Thoracic aorta (tissue), 2 donors: ENCODE results near the gene NR2C2AP. TPM values are rescaled to one million over a fixed set of nuclear protein-coding genes. Genes with fewer than 3 reads are reported as not detected.

ENCODE experiments used
- ATAC-seq: fragments of 150-250 bp; one replicate; pipeline ENCODE4 v1.8.0; 2017; ENCODE audit warnings: low read depth; ENCODE audit not compliant: insufficient number of reproducible peaks, low FRiP score
- DNase-seq: peaks from one replicate; pipeline ENCODE4 v3.0.0-alpha.2; 2020; ENCODE audit warnings: low spot score
- H3K27ac ChIP-seq, 2 donors: fragments of 200-600 bp; sonication (generic); 1 replicate in 1 of 2; 2 replicates in 1 of 2; pipeline ENCODE4 v1.5.1; 2016; ENCODE audit warnings: mild to moderate bottlenecking in 2 of 2, moderate library complexity in 2 of 2
- H3K27me3 ChIP-seq: fragments of 200-600 bp; sonication (generic); replicated peaks from 2 replicates; pipeline ENCODE4 v1.6.0; 2016; ENCODE audit warnings: mild to moderate bottlenecking; ENCODE audit not compliant: insufficient read depth
- H3K36me3 ChIP-seq: fragments of 200-600 bp; sonication (generic); one replicate; pipeline ENCODE4 v1.5.1; 2016
- H3K4me1 ChIP-seq, 2 donors: fragments of 200-600 bp; sonication (generic); 1 replicate in 1 of 2; 2 replicates in 1 of 2; pipeline versions ENCODE4 v1.5.1 to v1.6.0; 2016; ENCODE audit warnings: low read depth in 2 of 2, mild to moderate bottlenecking in 1 of 2; ENCODE audit not compliant: control insufficient read depth in 1 of 2
- H3K4me3 ChIP-seq: fragments of 200-600 bp; sonication (generic); 2 replicates; pipeline ENCODE4 v1.5.1; 2016; ENCODE audit warnings: mild to moderate bottlenecking
- H3K9me3 ChIP-seq: fragments of 200-600 bp; sonication (generic); 2 replicates; pipeline ENCODE4 v1.5.1; 2016
- total RNA-seq, 2 donors: library from RNA; depleted of rRNA; stranded (reverse); fragments of >200 nt; gene quantifications; one replicate each; pipeline versions ENCODE4 v1.1.0 to v1.2.3, GENCODE V29; 2016
- TF ChIP-seq, protein P1 (sequence below): fragments of 200-600 bp; sonication (generic); IDR thresholded peaks from one replicate; pipeline ENCODE4 v1.5.1; 2019; ENCODE audit warnings: antibody characterized with exemption

Gene NR2C2AP
- total RNA-seq, 2 donors from 2014 or later = 6.5 to 17.9 TPM

DNA sequence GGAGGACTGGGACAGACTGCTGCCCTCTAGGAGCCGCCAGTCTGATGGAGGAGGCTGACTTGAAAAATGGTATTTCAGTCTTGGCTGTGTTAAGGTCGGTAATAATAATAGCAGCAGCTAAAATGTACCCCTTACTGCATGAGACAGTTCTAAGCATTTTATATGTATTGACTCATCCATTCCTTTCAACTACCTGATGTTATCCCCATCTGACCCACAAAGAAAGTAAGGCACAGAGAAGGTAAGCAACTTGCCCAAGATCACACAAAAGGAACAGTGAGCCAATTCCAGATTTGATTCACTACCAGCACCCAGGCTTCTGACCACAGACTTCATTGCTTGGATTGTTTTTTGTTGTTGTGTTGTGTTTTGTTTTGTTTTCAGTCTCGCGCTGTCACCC is 12.6 kb upstream of the NR2C2AP start:
- no peaks in the 10 kb centered on the region for H3K9me3 ChIP-seq
- no peak overlapping the region for H3K4me3 ChIP-seq
- no peaks in the 10 kb centered on the region for H3K4me1 ChIP-seq
- H3K27ac ChIP-seq = no peak overlapping the region
- H3K27me3 ChIP-seq = peaks cover 5% of the 10 kb centered on the region
- ATAC-seq = no peak
- no peaks in the 10 kb centered on the region for H3K36me3 ChIP-seq
- TF ChIP-seq, protein P1, sequence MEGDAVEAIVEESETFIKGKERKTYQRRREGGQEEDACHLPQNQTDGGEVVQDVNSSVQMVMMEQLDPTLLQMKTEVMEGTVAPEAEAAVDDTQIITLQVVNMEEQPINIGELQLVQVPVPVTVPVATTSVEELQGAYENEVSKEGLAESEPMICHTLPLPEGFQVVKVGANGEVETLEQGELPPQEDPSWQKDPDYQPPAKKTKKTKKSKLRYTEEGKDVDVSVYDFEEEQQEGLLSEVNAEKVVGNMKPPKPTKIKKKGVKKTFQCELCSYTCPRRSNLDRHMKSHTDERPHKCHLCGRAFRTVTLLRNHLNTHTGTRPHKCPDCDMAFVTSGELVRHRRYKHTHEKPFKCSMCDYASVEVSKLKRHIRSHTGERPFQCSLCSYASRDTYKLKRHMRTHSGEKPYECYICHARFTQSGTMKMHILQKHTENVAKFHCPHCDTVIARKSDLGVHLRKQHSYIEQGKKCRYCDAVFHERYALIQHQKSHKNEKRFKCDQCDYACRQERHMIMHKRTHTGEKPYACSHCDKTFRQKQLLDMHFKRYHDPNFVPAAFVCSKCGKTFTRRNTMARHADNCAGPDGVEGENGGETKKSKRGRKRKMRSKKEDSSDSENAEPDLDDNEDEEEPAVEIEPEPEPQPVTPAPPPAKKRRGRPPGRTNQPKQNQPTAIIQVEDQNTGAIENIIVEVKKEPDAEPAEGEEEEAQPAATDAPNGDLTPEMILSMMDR = no peak
- DNase-seq = no peak

DNA sequence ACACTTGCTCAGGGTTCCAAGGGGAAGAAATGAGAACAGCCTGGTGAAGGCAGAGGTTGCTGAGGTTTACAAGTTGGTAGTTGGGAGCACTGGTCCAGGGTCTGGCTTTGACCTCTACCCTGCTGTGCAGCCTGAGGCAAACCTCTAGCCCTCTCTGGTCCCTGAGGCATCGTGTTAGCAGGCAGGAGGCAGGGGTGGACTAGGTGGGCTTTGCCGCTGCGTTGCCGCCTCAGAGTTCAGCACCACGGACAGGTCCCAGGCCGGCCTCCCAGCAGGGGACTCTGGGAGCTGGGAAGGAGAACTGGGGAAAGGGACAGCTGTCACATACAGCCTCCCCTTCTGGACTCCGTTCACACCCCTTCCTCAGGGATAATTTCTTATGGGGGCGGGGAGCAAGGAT is 11.7 kb upstream of the NR2C2AP start:
- H3K4me3 ChIP-seq = no peak overlapping the region

DNA sequence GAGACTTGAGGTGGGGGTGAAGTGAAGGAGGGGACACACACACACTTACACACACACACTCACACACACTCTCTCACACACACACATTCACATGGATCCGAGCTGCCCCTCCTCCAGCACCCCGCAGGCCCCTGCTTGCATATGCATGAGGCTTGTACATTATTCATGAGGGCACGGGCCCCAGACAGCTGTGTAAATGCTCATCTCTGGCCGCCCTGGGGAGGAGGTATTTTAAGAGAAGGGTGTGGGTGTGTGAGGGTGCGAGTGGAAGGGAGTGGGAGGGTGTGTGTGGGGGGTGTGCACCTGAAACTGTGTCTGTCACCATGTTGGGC is 10.9 kb upstream of the NR2C2AP start:
- Histone ChIP-seq H3K4me3 (no peak overlapping the region), H3K27me3 (peaks cover 5% of the 10 kb centered on the region), H3K4me1 (no peaks in the 10 kb centered on the region), H3K36me3 (no peaks in the 10 kb centered on the region), H3K27ac (no peak overlapping the region), H3K9me3 (no peaks in the 10 kb centered on the region)
- TF ChIP-seq, protein P1 = no peak
- DNase-seq (no peak), ATAC-seq (no peak)

More for the DNA sequence above, 11.7 kb upstream of the NR2C2AP start:
- Histone ChIP-seq H3K9me3 (no peaks in the 10 kb centered on the region), H3K27ac (no peak overlapping the region), H3K27me3 (peaks cover 5% of the 10 kb centered on the region), H3K4me1 (no peaks in the 10 kb centered on the region), H3K36me3 (no peaks in the 10 kb centered on the region)
- ATAC-seq (no peak), DNase-seq (no peak)
- TF ChIP-seq, protein P1 = no peak

DNA sequence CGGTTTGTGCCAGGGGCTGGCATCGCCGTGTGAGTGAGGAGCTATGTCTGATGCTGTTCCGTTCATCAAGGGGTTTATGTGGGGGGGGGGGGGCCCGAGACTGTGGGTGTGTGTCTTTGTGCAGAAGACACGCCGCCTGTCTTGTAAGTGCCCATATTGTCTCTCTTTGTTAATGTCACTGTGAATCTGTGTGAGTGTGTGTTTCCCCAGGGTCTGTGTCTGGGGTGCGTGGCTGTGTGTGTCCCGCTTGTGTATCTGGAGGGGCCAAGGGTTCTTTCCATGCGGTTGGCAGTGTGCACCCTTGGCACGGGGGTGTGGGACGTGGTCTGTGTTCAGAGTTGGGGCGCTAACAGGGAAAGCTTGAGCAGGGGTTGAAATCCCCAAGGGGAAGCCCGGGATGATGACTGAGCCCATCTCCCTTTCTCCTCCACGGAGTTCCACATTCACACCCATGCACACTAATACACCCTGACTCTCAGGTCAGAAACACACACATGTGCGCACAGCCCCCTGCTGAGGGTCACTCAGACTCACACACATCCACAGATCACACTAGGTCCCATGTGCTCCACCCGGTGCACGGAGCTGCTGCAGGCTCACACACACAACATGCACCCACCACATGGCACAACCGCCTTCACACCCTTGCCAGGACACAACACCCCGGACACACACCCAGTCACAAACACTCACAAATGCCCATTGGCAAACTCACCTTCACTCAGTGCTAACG is 10.4 kb upstream of the NR2C2AP start:
- no peaks in the 10 kb centered on the region for H3K4me1 ChIP-seq
- H3K27me3 ChIP-seq = peaks cover 5% of the 10 kb centered on the region
- ATAC-seq (no peak), DNase-seq (no peak)
- H3K36me3 ChIP-seq = no peaks in the 10 kb centered on the region
- H3K9me3 ChIP-seq = no peaks in the 10 kb centered on the region
- no peak overlapping the region for H3K27ac ChIP-seq
- H3K4me3 ChIP-seq = no peak overlapping the region
- TF ChIP-seq, protein P1 = no peak

DNA sequence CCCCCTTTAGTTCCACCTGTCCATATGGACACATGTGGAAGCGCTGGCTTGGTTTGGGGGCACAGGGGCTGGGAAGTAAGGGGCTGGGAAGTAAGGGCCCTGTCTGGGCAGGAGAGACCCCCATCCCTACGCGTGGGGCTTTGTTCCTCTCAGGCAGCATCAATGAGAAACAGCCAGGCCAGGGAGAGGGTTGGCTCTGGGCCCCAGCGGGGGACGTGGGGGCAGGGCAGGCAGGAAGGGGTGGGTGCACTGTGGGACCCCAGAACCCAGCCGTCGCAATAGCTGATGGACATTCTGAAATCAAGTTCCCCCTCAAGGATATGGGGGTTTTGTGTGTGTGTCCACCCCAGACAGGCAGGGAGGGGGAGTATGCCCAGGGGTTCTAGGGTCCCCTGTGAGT is 9.7 kb upstream of the NR2C2AP start:
- no peak for ATAC-seq
- Histone ChIP-seq H3K27ac (no peak overlapping the region), H3K27me3 (peaks cover 5% of the 10 kb centered on the region), H3K4me1 (no peaks in the 10 kb centered on the region), H3K4me3 (no peak overlapping the region), H3K9me3 (no peaks in the 10 kb centered on the region), H3K36me3 (no peaks in the 10 kb centered on the region)
- TF ChIP-seq, protein P1 = no peak
- DNase-seq = no peak
